ENCODE measurements around the gene TRAPPC6A. TPM values are rescaled to one million over a fixed set of nuclear protein-coding genes. Genes with fewer than 3 reads are reported as not detected.
A peak's percentile ranks its signal among the peaks of the same experiment; 100 is the strongest.

Gene TRAPPC6A
- total and polyA plus RNA-seq, 2 donors (not counting 1 experiment from before 2014, with no cell fraction given) = 9.3 to 15.9 TPM

DNA sequence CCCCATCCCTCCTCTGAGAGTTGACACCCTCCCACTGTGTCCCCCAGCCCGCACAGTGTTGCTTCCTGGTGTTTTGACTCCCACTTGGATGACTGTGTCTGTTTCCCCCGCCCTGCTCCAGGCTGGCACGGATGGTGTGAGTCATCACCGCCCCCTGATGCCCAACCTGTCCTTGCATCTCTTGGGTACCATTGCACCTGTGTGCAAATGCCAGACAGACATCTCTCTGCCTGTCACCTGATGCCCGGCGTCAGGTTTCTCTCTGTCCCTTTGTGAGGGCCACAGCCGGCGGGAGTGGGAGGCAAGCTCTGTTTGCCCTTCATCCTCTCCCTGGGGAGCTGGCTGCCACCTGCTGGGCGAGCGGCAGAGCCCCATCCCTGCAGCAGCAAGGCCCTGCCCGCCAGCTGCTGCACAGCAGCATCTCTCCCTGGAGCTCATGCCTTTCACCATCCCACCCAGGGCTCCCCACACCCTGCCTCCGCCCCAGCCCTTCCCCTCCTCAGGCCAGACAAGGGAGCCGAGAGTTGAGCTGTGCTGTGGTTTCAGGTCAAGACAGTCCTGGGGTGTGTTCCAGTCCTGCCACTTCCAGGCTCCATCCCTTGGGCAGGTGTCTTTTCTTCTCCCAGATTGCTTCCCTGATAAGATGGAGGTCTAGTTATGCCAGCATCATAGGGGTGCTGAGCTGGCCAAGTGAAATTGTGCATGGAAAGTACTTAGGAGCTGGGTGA lies 47.0 kb downstream of the TRAPPC6A start:
- Histone ChIP-seq H3K9me3 (ENCODE audit: control insufficient read depth, insufficient read depth, low read depth, low read length) (no peaks in the 10 kb centered on the region), H3K4me2 (ENCODE audit: extremely low read depth, insufficient read depth, low read length) (no peak overlapping the region), H3K36me3 (ENCODE audit: control insufficient read depth, insufficient read depth, low read length) (peaks cover 3% of the 10 kb centered on the region), H3K79me2 (ENCODE audit: control insufficient read depth, insufficient read depth, low read length) (peaks cover 23% of the 10 kb centered on the region), H3K9ac (ENCODE audit: insufficient read depth, low read length) (no peak overlapping the region), H3K27ac (ENCODE audit: insufficient read depth, low read length) (no peak overlapping the region), H3K4me3 (replicated peaks in 1 of 4; ENCODE audit: control extremely low read depth in 1 of 4, insufficient read depth in 1 of 4, low read depth in 3 of 4, low read length in 4 of 4) (no peak overlapping the region), H2AFZ (ENCODE audit: low read length) (no peak overlapping the region), H3K4me1 (ENCODE audit: control insufficient read depth, extremely low read depth, insufficient read depth, low read length) (no peaks in the 10 kb centered on the region), H3K27me3 (ENCODE audit: control insufficient read depth, insufficient read depth, low read length) (no peaks in the 10 kb centered on the region), H4K20me1 (ENCODE audit: control insufficient read depth, extremely low read depth, insufficient read depth, low read length) (no peaks in the 10 kb centered on the region)
- DNase-seq (ENCODE audit: low read depth in 2 of 2) = peak in 1 of 2 donors; percentile 24
- TF ChIP-seq, protein P1, sequence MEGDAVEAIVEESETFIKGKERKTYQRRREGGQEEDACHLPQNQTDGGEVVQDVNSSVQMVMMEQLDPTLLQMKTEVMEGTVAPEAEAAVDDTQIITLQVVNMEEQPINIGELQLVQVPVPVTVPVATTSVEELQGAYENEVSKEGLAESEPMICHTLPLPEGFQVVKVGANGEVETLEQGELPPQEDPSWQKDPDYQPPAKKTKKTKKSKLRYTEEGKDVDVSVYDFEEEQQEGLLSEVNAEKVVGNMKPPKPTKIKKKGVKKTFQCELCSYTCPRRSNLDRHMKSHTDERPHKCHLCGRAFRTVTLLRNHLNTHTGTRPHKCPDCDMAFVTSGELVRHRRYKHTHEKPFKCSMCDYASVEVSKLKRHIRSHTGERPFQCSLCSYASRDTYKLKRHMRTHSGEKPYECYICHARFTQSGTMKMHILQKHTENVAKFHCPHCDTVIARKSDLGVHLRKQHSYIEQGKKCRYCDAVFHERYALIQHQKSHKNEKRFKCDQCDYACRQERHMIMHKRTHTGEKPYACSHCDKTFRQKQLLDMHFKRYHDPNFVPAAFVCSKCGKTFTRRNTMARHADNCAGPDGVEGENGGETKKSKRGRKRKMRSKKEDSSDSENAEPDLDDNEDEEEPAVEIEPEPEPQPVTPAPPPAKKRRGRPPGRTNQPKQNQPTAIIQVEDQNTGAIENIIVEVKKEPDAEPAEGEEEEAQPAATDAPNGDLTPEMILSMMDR (conservative IDR thresholded peaks at IDR 0.05 in 1 of 2, IDR thresholded peaks at IDR 0.05 in 1 of 2; ENCODE audit: low read depth in 1 of 2, low read length in 2 of 2) = no peak
- no peak for TF ChIP-seq EZH2 (IDR thresholded peaks at IDR 0.05; ENCODE audit: low read length, missing control alignments)

DNA sequence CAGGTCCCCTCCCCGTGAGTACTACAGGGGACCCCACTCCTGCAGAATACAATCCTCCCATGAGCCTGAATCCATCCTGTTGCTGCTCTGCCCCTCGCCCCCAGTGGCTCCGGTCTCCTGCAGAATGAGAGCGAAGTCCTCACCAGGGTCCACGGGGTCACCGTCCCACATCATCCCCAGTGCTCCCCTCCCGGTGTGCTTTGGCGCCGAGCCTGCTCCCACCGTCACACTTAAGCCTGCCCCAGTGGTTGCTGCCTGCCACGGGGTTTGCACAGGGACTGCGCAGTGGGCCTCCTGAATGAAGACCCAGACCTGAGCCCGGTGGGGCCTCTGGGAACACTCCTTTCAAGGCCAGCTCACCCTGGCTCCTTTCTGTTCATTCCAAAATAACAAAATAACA lies 47.8 kb downstream of the TRAPPC6A start:
- no peak overlapping the region for H3K9ac ChIP-seq (ENCODE audit: insufficient read depth, low read length)
- H3K27ac ChIP-seq (ENCODE audit: insufficient read depth, low read length) = no peak overlapping the region
- no peaks in the 10 kb centered on the region for H3K9me3 ChIP-seq (ENCODE audit: control insufficient read depth, insufficient read depth, low read depth, low read length)
- no peak overlapping the region for H2AFZ ChIP-seq (ENCODE audit: low read length)
- H3K4me3 ChIP-seq (replicated peaks in 1 of 4; ENCODE audit: control extremely low read depth in 1 of 4, insufficient read depth in 1 of 4, low read depth in 3 of 4, low read length in 4 of 4) = no peak overlapping the region
- DNase-seq (ENCODE audit: low read depth in 2 of 2) = no peak
- H4K20me1 ChIP-seq (ENCODE audit: control insufficient read depth, extremely low read depth, insufficient read depth, low read length) = no peaks in the 10 kb centered on the region
- peaks cover 3% of the 10 kb centered on the region for H3K36me3 ChIP-seq (ENCODE audit: control insufficient read depth, insufficient read depth, low read length)
- TF ChIP-seq EZH2 (IDR thresholded peaks at IDR 0.05; ENCODE audit: low read length, missing control alignments) = no peak
- TF ChIP-seq, protein P1 (conservative IDR thresholded peaks at IDR 0.05 in 1 of 2, IDR thresholded peaks at IDR 0.05 in 1 of 2; ENCODE audit: low read depth in 1 of 2, low read length in 2 of 2) = no peak
- H3K4me1 ChIP-seq (ENCODE audit: control insufficient read depth, extremely low read depth, insufficient read depth, low read length) = no peaks in the 10 kb centered on the region
- H3K27me3 ChIP-seq (ENCODE audit: control insufficient read depth, insufficient read depth, low read length) = no peaks in the 10 kb centered on the region
- peaks cover 29% of the 10 kb centered on the region for H3K79me2 ChIP-seq (ENCODE audit: control insufficient read depth, insufficient read depth, low read length)
- no peak overlapping the region for H3K4me2 ChIP-seq (ENCODE audit: extremely low read depth, insufficient read depth, low read length)

DNA sequence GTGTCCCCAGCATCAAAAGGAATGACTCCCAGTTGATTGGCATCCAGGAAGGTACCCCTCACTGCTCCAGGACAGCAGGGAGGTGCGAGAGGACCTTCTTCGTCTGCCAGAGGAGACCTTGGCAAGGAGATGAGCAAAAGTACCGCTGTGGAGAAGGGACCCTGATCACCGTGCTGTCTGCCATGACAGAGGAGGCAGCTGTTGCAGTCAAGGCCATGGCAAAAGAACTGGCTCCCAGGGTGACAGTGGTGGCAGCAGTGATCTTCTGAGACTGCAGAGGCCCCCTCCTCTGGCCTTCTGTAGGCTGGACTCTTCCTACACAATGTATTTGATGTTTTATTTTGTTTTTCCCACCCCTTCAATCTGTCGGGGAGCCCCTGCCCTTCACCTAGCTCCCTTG lies 49.2 kb downstream of the TRAPPC6A start:
- TF ChIP-seq EZH2 (IDR thresholded peaks at IDR 0.05; ENCODE audit: low read length, missing control alignments) = no peak
- TF ChIP-seq, protein P1 (conservative IDR thresholded peaks at IDR 0.05 in 1 of 2, IDR thresholded peaks at IDR 0.05 in 1 of 2; ENCODE audit: low read depth in 1 of 2, low read length in 2 of 2) = no peak
- Histone ChIP-seq H3K4me3 (replicated peaks in 1 of 4; ENCODE audit: control extremely low read depth in 1 of 4, insufficient read depth in 1 of 4, low read depth in 3 of 4, low read length in 4 of 4) (no peak overlapping the region), H4K20me1 (ENCODE audit: control insufficient read depth, extremely low read depth, insufficient read depth, low read length) (no peaks in the 10 kb centered on the region), H3K9me3 (ENCODE audit: control insufficient read depth, insufficient read depth, low read depth, low read length) (no peaks in the 10 kb centered on the region), H3K36me3 (ENCODE audit: control insufficient read depth, insufficient read depth, low read length) (peaks cover 3% of the 10 kb centered on the region), H3K4me1 (ENCODE audit: control insufficient read depth, extremely low read depth, insufficient read depth, low read length) (no peaks in the 10 kb centered on the region), H3K27me3 (ENCODE audit: control insufficient read depth, insufficient read depth, low read length) (no peaks in the 10 kb centered on the region), H3K4me2 (ENCODE audit: extremely low read depth, insufficient read depth, low read length) (no peak overlapping the region), H2AFZ (ENCODE audit: low read length) (no peak overlapping the region), H3K9ac (ENCODE audit: insufficient read depth, low read length) (no peak overlapping the region), H3K27ac (ENCODE audit: insufficient read depth, low read length) (no peak overlapping the region), H3K79me2 (ENCODE audit: control insufficient read depth, insufficient read depth, low read length) (peaks cover 34% of the 10 kb centered on the region)
- no peak for DNase-seq (ENCODE audit: low read depth in 2 of 2)

All from fibroblast of lung (primary cell).